H1 (cell line): ENCODE data around the gene THAP4. TPM values are rescaled to one million over a fixed set of nuclear protein-coding genes. Genes with fewer than 3 reads are reported as not detected.

Experiments
- BRCA1 ChIP-seq: IDR thresholded peaks from 2 replicates; pipeline ENCODE4 v1.6.1; 2012; ENCODE audit warnings: low read depth, low read length, improper control_type of control experiment
- CBX8 ChIP-seq: fragments of 300-800, 300-1000 bp; sonication (generic); IDR thresholded peaks from 2 replicates; pipeline ENCODE4 v1.7.1; 2016; ENCODE audit warnings: low read depth, low read length, borderline replicate concordance
- CHD2 ChIP-seq: IDR thresholded peaks from 2 replicates; pipeline ENCODE4 v1.6.1; 2012; ENCODE audit warnings: low read length, improper control_type of control experiment
- JUND ChIP-seq: IDR thresholded peaks from 2 replicates; pipeline ENCODE4 v1.6.1; 2011; ENCODE audit warnings: mild to moderate bottlenecking, improper control_type of control experiment, low read length
- POLR2A ChIP-seq, 2 experiments: IDR thresholded peaks; 1 replicate in 1 of 2; 2 replicates in 1 of 2; pipeline ENCODE4 v1.6.1; 2011; ENCODE audit warnings: low read depth in 2 of 2, low read length in 2 of 2, mild to moderate bottlenecking in 2 of 2; ENCODE audit errors: control extremely low read depth in 1 of 2
- RXRA ChIP-seq: IDR thresholded peaks from 2 replicates; pipeline ENCODE4 v1.6.1; 2011; ENCODE audit warnings: low read depth, mild to moderate bottlenecking, low read length, moderate library complexity; ENCODE audit not compliant: insufficient read depth
- SIN3A ChIP-seq, 2 experiments: IDR thresholded peaks in 1 of 2; conservative IDR thresholded peaks in 1 of 2; 2 replicates each; pipeline ENCODE4 v1.6.1; 2011 to 2012; ENCODE audit warnings: low read length in 2 of 2, improper control_type of control experiment in 1 of 2, low read depth in 1 of 2, mild to moderate bottlenecking in 1 of 2
- SIX5 ChIP-seq: IDR thresholded peaks from 2 replicates; pipeline ENCODE4 v1.6.1; 2011; ENCODE audit warnings: mild to moderate bottlenecking, low read depth, low read length
- SP1 ChIP-seq: IDR thresholded peaks from 2 replicates; pipeline ENCODE4 v1.6.1; 2011; ENCODE audit warnings: low read depth, low read length
- TAF1 ChIP-seq: IDR thresholded peaks from 2 replicates; pipeline ENCODE4 v1.6.1; 2011; ENCODE audit warnings: mild to moderate bottlenecking, low read depth, low read length
- YY1 ChIP-seq: IDR thresholded peaks from 2 replicates; pipeline ENCODE4 v1.6.1; 2011; ENCODE audit warnings: low read depth, mild to moderate bottlenecking, low read length
- polyA plus RNA-seq, 7 experiments: library from polyadenylated mRNA; depleted of rRNA in 3 of 7; stranded (reverse) in 5 of 7; unstranded in 2 of 7; fragments of >200 nt in 5 of 7; fragments of 200-250 nt in 2 of 7; gene quantifications; 1 replicate in 5 of 7; 2 replicates in 1 of 7; 4 replicates in 1 of 7; pipeline versions ENCODE4 v1.2.1 to v1.2.3, GENCODE V29; 2011 to 2013; ENCODE audit warnings: missing spikeins in 2 of 7, mixed read lengths in 2 of 7
- total RNA-seq: library from RNA; stranded (reverse); fragmentation: NEBNext Ultra II Directional; extraction: Animal tissue kit (Norgen Biotek cat#: 25700); gene quantifications from 2 replicates; pipeline ENCODE4 v1.2.1, GENCODE V29; 2021
- TF ChIP-seq, protein P1 (sequence below): IDR thresholded peaks from 2 replicates; pipeline ENCODE4 v1.6.1; 2012; ENCODE audit warnings: inconsistent platforms

THAP4 gene
- total and polyA plus RNA-seq, 2 of the 8 experiments (the other 6 are each of a cell fraction or from before 2014, with no cell fraction given) = 78.9 to 83.6 TPM

DNA sequence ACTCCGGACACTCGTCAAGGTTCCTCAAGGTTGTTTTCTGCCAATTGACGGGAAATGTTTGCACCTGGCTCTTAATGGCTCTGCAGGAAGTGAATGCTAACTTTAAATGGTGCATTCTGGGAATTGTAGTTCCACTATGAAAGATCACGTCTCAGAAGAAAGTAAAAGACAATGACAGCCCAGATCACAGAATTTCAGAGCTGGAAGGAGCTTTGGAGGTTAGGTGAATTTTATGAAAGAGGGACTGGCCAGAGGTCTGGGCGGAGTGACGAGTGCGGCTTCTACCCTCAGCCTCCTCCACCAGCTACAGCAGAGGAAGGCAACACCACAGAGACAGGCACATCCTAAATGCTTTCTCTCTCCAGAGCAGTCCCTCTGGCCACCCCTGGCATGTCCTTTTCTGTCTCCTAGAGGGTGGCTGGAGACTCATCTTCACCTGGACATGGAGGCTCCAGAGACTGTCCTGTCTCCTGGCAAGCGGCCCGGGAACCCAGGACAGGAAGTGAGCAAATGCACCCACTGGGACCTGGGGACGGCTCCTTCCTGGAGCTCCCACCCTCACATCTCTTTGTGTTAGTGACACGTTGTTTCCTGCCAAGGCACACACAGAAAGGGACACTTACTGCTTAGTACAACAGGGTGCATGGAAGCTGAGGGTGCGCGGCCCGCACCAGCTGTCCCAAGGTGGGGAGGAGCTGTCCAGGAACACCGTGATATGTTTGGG, 19.4 kb downstream of the THAP4 start (continued):
- TF ChIP-seq CBX8 (no peak), YY1 (peak; percentile 26; the same call in 1 of the 2 replicates), BRCA1 (no peak), TAF1 (0 out of 2 replicates have a peak, but pooled peaks have one; percentile 21), RXRA (no peak), JUND (no peak), SIX5 (peak; percentile 79), CHD2 (no peak), SP1 (no peak), SIN3A (conservative IDR thresholded peaks at IDR 0.05 in 1 of 2, IDR thresholded peaks at IDR 0.05 in 1 of 2; ENCODE audit: low read depth in 1 of 2, low read length in 2 of 2) (0 out of 4 replicates have a peak, but pooled peaks of 1 of the 2 experiments have one; percentile 13), POLR2A (IDR thresholded peaks at IDR 0.05; ENCODE audit: control extremely low read depth in 1 of 2, low read depth in 2 of 2, low read length in 2 of 2) (no peak)
- TF ChIP-seq, protein P1, sequence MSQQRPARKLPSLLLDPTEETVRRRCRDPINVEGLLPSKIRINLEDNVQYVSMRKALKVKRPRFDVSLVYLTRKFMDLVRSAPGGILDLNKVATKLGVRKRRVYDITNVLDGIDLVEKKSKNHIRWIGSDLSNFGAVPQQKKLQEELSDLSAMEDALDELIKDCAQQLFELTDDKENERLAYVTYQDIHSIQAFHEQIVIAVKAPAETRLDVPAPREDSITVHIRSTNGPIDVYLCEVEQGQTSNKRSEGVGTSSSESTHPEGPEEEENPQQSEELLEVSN = no peak
